Measurements from ENCODE around the gene CLRN3. TPM values are rescaled to one million over a fixed set of nuclear protein-coding genes. Genes with fewer than 3 reads are reported as not detected.

The CLRN3 gene, protein sequence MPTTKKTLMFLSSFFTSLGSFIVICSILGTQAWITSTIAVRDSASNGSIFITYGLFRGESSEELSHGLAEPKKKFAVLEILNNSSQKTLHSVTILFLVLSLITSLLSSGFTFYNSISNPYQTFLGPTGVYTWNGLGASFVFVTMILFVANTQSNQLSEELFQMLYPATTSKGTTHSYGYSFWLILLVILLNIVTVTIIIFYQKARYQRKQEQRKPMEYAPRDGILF
- not detected in 5 replicates for total RNA-seq (2022; extraction: Qiagen RNA extraction; ENCODE audit: low read depth)

DNA sequence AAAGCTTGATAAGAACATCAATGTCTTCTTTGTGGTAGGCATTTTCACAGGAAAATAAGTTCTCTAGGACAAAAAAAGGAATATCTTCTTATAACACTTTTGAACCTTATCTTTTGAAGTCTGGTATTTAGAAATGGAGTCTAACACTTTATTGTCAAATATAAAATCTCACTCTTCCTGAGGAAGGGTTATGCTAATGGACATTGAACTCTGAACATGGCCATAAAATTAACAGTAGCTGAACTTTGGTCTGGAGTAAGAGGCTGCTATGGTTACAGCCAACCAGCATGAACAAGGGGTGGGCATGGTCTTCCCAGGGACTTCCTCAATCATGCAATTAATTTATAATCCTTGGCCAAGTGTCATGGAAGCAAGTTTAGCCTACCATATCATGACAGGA lies at the start of gene CLRN3:
CLRN3 (minus strand) TSS at position 199 of the 400 bp plus-strand sequence; CDS start at position 42, 157 bp downstream.

DNA sequence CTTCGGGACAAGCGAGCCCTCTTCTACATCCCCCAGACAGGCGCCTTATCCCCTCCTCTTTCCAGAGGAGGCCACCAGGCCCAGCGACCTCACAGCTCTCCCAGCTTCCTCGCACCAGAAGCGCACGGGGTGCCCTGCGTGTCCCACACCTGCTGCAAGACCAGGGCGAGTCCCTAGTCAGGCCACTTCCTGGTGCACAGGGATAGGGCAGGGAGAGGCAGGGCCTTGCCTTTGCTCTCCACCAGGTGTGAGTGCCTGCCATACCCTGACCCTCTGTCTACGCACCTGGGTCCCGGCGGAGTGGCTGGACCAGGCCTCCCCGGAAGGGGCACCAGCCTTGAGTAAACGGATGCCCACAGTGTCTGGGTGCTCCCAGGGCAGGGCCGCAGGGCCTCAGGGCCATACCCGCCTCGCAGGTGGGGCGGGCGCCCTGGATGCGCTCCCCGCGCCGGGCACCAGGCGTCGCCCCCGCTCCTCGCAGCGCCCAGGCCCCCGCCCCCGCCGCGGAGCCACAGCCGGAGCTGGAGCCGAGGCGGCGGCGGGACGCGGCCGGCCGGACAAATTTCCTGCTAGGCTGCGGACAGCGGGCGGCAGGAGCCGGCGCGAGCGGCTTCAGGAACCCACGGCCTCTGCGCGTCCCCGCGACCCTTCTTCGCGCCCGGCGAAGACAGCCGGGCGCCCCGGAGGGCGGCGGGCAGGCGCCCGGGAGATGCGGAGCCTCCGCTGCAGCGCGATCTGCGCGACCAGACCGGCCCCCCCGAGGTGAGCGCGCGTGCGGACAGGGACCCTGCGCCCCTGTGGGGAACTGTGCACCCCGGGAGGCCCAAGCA lies 14.0 kb upstream of the CLRN3 start, which contains the start of gene PTPRE:
PTPRE (plus strand) TSS at position 556 of the 830 bp plus-strand sequence. CDS start 133,779 bp downstream, outside the sequence.

Other genes with a start within 250 kb of the CLRN3 start
- gene FOXI2, start 155.8 kb downstream of the CLRN3 start, total RNA-seq (2022; extraction: Qiagen RNA extraction; ENCODE audit: low read depth) = not detected in 5 replicates
- gene PTPRE, start 14.2 kb upstream of the CLRN3 start, total RNA-seq (2022; extraction: Qiagen RNA extraction; ENCODE audit: low read depth) = 1.9 to 3.7 TPM (median 3.0 TPM) in 5 replicates
- gene MKI67, start 233.5 kb upstream of the CLRN3 start, total RNA-seq (2022; extraction: Qiagen RNA extraction; ENCODE audit: low read depth) = 58.1 to 90.6 TPM (median 69.0 TPM) in 5 replicates